HG03066 (cell line): ENCODE measurements around the gene ITPKA.

Source experiments
- ATAC-seq: cut with Tn5 transposase; IDR thresholded peaks from one replicate; pipeline ENCODE4 v1.9.1; 2021; ENCODE audit warnings: low read depth; ENCODE audit not compliant: unreplicated experiment

Gene ITPKA

GRCh38 chr15:41507820-41508290, 14.2 kb downstream of the ITPKA start:
- no peak for ATAC-seq

GRCh38 chr15:41510728-41511127, 17.1 kb downstream of the ITPKA start:
- no peak for ATAC-seq

- ATAC-seq: no peak
Observed at GRCh38 chr15:41511331-41511898, 17.7 kb downstream of the ITPKA start.

- ATAC-seq: no peak
Observed at GRCh38 chr15:41511899-41512369, 18.3 kb downstream of the ITPKA start.

DNA sequence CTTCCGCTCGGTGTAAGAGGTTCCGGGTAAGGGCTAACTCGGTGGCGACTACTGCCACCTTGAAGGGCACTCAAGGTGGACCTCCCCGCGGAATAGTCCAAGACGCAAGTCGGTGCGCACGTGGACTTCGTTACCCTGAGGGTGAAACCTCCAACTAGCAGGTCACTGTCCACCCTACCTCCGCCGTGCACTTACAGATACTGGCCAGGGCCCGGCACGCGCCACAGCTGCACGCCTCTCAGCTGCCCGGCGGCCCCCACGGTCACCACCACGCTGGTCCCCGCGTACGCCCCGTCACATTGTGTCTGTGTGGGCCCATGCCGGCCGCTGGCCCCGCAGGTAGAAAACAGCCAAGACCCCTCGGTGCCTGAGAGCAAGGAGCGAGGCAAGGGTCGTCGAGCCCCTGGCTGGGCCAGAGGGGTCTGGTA, 18.9 kb downstream of the ITPKA start:
- ATAC-seq: no peak

DNA sequence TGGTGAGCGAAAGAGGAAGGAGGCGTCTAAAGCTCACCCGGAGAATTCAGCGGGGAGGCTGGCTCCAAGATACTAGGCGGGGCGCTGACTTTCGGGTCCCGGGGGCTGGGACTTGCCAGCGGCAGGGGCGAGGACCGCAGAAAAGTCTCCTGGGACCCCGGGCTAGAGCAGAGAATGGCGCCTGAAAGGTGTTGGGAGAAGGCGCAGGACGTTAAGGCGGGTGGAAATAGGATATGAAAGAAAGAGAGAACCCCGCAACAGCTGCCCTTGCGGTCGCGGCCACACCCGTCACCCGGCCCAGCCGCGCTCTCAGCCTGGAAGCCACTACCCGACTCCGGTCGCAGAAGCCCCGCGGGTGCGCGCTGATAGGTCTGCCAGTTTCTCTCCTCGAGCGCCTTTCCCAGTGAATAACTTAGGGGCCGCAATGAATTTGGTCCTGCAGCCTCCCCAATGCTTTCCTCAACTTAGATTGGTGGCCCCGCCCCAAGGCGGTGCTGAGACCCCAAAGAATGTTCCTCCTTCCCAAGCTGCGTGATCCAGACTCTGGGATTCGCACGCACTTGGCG, 19.3 kb downstream of the ITPKA start:
- no peak for ATAC-seq

DNA sequence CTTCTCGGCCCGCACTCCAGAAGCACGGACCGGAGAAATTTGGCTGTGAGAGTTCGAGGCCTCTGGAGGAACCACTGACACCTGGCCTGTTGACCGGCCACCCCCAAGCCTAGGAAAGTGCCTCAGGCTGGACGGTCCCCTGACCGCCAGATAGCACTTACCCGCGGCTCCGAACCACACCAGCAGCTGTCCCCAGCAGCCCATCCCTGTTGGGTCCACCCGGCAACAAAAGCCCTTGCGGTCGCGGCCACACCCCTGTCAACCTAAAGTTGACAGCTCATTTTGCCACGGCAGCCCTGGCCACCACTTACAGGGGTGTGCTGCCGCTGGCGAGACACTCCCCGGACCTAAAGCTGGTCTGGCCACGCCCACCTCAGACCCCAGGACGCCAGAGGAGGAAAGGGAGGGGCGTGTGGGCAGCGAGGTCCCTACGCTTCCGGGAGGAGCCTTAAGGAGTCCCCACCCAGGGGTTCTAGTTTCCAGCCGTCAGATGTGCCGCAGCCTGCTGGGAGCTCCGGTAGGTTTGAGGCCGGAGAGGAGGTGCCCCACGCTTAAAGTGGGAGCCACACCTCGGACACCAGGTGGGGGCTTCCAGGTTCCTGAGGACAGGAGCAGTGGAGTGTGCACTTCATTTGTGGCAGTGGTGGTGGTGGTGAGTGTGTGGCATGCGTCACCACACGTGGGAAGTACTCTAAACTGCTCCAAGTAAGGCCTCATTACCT, 20.0 kb downstream of the ITPKA start, which contains the start of gene LTK:
Gene LTK (minus strand): TSS at position 322 of the 722 bp plus-strand sequence. CDS start 118 bp downstream, at position 204.
- no peak for ATAC-seq

- ATAC-seq: no peak
Observed at GRCh38 chr15:41517895-41518449, 24.3 kb downstream of the ITPKA start.

DNA sequence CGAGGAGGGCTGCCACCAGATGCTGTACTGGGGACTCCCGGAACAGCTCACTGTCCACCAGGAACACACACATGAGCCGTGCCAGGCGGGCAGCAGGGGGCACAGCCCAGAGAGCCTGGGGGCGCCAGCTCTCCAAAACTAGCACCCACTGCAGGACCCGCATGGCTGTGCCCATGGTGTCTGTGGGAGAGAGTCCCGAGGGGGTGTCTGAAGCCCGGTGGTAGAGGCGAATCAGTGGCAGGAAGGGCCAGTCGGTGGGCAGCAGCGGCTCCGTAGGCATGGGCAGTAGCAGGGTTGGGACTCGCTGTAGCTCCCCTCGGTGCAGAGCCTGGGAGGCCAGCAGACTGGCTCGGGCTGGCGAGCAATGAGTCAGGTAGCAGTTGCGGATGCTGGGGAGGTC, 27.0 kb downstream of the ITPKA start:
- no peak for ATAC-seq

DNA sequence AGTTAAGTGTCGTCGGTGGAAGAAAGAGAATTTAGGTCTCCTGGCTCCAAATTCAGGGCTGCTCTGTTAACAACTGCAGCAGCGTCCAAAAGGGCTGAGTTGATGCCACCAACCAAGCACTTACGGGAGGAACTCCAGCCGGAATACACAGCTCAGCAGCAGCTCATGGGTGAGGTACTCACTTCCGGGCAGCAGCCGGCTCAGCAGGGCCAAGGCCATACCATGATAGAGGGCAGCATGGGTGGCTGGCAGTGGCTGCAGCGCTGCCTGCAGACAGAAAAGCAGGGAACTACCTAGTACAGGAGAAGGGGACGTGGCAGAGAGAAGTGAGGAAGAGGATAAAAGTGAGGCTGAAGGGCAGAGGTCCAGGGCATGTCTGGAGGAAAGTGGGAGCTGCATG, 27.9 kb downstream of the ITPKA start:
- no peak for ATAC-seq

GRCh38 chr15:41523097-41523496, 29.4 kb downstream of the ITPKA start:
- ATAC-seq: no peak

DNA sequence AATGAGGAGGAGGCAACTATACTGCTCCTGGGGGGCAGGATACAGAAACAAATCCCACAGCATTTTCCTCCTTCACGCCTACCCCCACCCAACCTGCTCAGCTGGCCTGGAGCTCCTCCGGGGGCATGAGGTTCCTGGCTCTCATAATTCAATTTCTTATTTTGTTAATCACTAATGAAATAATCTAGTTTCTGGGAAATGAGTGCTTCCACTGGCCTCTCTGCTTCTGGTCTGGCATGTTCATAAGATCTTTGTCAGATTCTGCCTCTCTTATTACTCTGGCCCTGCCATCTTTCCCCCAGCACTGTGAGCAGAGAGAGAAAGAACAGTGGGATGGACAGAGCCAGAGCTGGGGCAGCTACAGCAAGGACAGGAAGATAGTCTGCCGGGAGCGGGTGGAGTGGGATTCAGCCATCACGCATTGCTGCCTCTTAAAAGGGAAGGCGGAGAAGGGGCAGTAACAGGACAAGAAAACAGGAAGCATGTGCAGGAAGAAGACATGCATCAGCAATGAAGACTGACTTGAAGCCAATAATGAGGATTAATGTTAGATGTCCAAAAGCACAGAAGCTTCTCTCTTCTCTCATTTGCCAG, 36.8 kb downstream of the ITPKA start:
- ATAC-seq: no peak

DNA sequence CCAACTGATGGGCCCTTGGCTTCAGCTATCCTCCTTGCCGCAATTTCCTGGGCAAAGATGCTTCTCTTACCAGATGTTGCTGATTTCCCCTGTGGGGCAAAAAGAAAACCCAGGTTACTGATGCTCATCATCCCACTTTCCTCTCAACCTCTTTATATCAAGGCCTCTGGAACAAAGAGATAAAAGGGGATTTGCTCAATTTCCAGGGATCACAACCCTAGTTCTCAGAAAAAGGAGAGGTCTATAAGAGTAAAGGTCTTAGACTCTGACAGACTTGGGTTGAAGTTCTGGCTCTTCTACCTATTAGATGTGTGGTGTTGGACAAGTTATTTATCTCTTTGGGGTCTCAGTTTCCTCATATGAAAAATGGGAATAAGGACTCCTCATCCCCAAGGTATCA, 41.9 kb downstream of the ITPKA start:
- no peak for ATAC-seq

GRCh38 chr15:41536866-41537265, 43.2 kb downstream of the ITPKA start:
- no peak for ATAC-seq

GRCh38 chr15:41543521-41543870, 49.8 kb downstream of the ITPKA start:
- ATAC-seq: no peak

DNA sequence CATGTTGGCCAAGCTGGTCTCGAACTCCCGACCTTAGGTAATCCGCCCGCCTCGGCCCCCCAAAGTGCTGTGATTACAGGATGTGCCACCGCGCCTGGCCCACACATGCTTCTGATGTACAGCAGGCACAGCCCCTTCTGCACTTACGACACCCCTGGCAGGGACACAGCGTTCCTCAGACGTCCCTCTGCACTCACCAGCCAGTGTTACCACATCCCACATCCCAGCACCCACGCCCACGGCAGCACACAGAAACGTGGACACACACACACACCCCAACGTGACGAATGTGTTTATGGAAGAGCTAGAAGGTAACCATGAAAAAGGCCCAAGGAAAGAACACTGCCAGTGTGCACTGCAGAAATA, 51.0 kb downstream of the ITPKA start:
- ATAC-seq: no peak

- ATAC-seq: no peak
Observed at GRCh38 chr15:41545218-41545617, 51.5 kb downstream of the ITPKA start.

- ATAC-seq: no peak
Observed at GRCh38 chr15:41546851-41547786, 53.4 kb downstream of the ITPKA start.

- no peak for ATAC-seq
Observed at GRCh38 chr15:41550066-41550775, 56.5 kb downstream of the ITPKA start.
